Fibroblast of lung (primary cell): ENCODE results near the gene SLC25A30. TPM values are rescaled to one million over a fixed set of nuclear protein-coding genes. Genes with fewer than 3 reads are reported as not detected.
"Not testable (repeated sequence)": the region's sequence is repeated elsewhere in the genome, so short reads cannot be mapped to it uniquely, and the experiment has no call there.

Experiments
- DNase-seq, 2 donors: peaks; one replicate each; pipeline versions ENCODE4 v3.0.0 to v3.0.0-alpha.2; 2010; ENCODE audit warnings: low read depth in 2 of 2
- H2AFZ ChIP-seq: 2 replicates; pipeline ENCODE4 v1.5.1; 2012; ENCODE audit warnings: low read length, control low read depth, inconsistent platforms
- H3K27ac ChIP-seq: 2 replicates; pipeline ENCODE4 v1.5.1; 2011; ENCODE audit warnings: low read length, control low read depth; ENCODE audit not compliant: insufficient read depth
- H3K27me3 ChIP-seq: 2 replicates; pipeline ENCODE4 v1.5.1; 2011; ENCODE audit warnings: mild to moderate bottlenecking, low read length; ENCODE audit not compliant: control insufficient read depth, insufficient read depth
- H3K36me3 ChIP-seq: 2 replicates; pipeline ENCODE4 v1.5.1; 2011; ENCODE audit warnings: low read length; ENCODE audit not compliant: control insufficient read depth, insufficient read depth
- H3K4me1 ChIP-seq: 2 replicates; pipeline ENCODE4 v1.5.1; 2011; ENCODE audit warnings: low read length; ENCODE audit not compliant: control insufficient read depth, insufficient read depth; ENCODE audit errors: extremely low read depth
- H3K4me2 ChIP-seq: 2 replicates; pipeline ENCODE4 v1.5.1; 2011; ENCODE audit warnings: low read length, control low read depth; ENCODE audit not compliant: insufficient read depth; ENCODE audit errors: extremely low read depth
- H3K4me3 ChIP-seq, 4 experiments: fragments of 200-600 bp in 1 of 4; sonication (generic) in 1 of 4; replicated peaks in 1 of 4; 2 replicates each; pipeline ENCODE4 v1.5.1; 2011 to 2016; ENCODE audit warnings: low read length in 4 of 4, low read depth in 3 of 4, mild to moderate bottlenecking in 3 of 4, control low read depth in 2 of 4, inconsistent platforms in 1 of 4, mixed read lengths in 1 of 4; ENCODE audit not compliant: insufficient read depth in 1 of 4; ENCODE audit errors: control extremely low read depth in 1 of 4
- H3K79me2 ChIP-seq: 2 replicates; pipeline ENCODE4 v1.5.1; 2012; ENCODE audit warnings: mild to moderate bottlenecking, low read length, inconsistent platforms; ENCODE audit not compliant: control insufficient read depth, insufficient read depth
- H3K9ac ChIP-seq: 2 replicates; pipeline ENCODE4 v1.5.1; 2011; ENCODE audit warnings: mild to moderate bottlenecking, low read length, control low read depth; ENCODE audit not compliant: insufficient read depth
- H3K9me3 ChIP-seq: 2 replicates; pipeline ENCODE4 v1.5.1; 2012; ENCODE audit warnings: low read depth, low read length; ENCODE audit not compliant: control insufficient read depth, insufficient read depth
- H4K20me1 ChIP-seq: 2 replicates; pipeline ENCODE4 v1.5.1; 2011; ENCODE audit warnings: low read length; ENCODE audit not compliant: control insufficient read depth, insufficient read depth; ENCODE audit errors: extremely low read depth
- CTCF ChIP-seq, 2 donors: IDR thresholded peaks in 1 of 2; conservative IDR thresholded peaks in 1 of 2; 1 replicate in 1 of 2; 2 replicates in 1 of 2; pipeline ENCODE4 v1.5.1; 2011 to 2012; ENCODE audit warnings: low read length in 2 of 2, control low read depth in 1 of 2, inconsistent platforms in 1 of 2, low read depth in 1 of 2, mild to moderate bottlenecking in 1 of 2
- EZH2 ChIP-seq: IDR thresholded peaks from 2 replicates; pipeline ENCODE4 v1.5.1; 2012; ENCODE audit warnings: low read length, control low read depth, mild to moderate bottlenecking; ENCODE audit errors: missing control alignments
- polyA plus RNA-seq, 2 donors: library from polyadenylated mRNA; depleted of rRNA in 1 of 2; stranded (reverse) in 1 of 2; unstranded in 1 of 2; fragments of >200 nt; gene quantifications; 2 replicates each; pipeline ENCODE4 v1.2.1, GENCODE V29; 2011 to 2012; ENCODE audit warnings: missing spikeins in 1 of 2
- total RNA-seq: library from RNA; depleted of rRNA; stranded (reverse); fragments of >200 nt; gene quantifications from 2 replicates; pipeline ENCODE4 v1.2.1, GENCODE V29; 2014

The SLC25A30 gene
- total and polyA plus RNA-seq, 2 donors (not counting 1 experiment from before 2014, with no cell fraction given), result 14.5 to 27.6 TPM

DNA sequence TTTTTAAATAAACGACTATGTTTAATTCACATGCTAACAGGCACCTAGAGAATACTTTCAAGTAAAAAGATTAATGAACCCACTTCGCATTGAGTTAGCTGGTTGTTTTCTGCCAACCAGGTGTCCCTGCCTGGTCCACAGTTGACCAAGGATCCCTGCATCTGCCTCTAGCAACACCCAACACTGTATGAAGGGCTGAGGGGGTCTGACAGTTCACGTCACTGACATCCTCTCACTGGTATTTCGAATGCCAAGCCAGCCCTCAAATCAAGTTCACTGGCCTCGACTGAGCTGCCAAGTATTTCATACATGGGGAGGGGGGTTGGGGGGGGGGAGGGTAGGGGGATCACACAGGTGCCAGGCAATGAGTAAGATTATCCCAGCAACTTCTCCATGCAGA is 25.4 kb downstream of the SLC25A30 start:
- Histone ChIP-seq H3K4me2 (no peak overlapping the region), H3K36me3 (peaks cover 2% of the 10 kb centered on the region), H3K27me3 (no peaks in the 10 kb centered on the region), H3K79me2 (no peaks in the 10 kb centered on the region), H3K9ac (no peak overlapping the region), H3K4me3 (no peak overlapping the region), H3K4me1 (no peaks in the 10 kb centered on the region), H2AFZ (no peak overlapping the region), H3K27ac (no peak overlapping the region), H3K9me3 (no peaks in the 10 kb centered on the region), H4K20me1 (no peaks in the 10 kb centered on the region)
- DNase-seq, result no peak
- TF ChIP-seq CTCF (conservative IDR thresholded peaks at IDR 0.05 in 1 of 2, IDR thresholded peaks at IDR 0.05 in 1 of 2; ENCODE audit: low read depth in 1 of 2, low read length in 2 of 2) (no peak), EZH2 (no peak)

- H3K4me3 ChIP-seq, result no peak overlapping the region
- H3K9me3 ChIP-seq, result no peaks in the 10 kb centered on the region
- H3K27ac ChIP-seq, result no peak overlapping the region
- no peaks in the 10 kb centered on the region for H3K27me3 ChIP-seq
- no peak overlapping the region for H3K4me2 ChIP-seq
- H3K9ac ChIP-seq, result no peak overlapping the region
- DNase-seq, result no peak
- no peaks in the 10 kb centered on the region for H3K79me2 ChIP-seq
- no peaks in the 10 kb centered on the region for H4K20me1 ChIP-seq
- TF ChIP-seq CTCF (conservative IDR thresholded peaks at IDR 0.05 in 1 of 2, IDR thresholded peaks at IDR 0.05 in 1 of 2; ENCODE audit: low read depth in 1 of 2, low read length in 2 of 2) (no peak), EZH2 (no peak)
- H3K36me3 ChIP-seq, result no peaks in the 10 kb centered on the region
- no peaks in the 10 kb centered on the region for H3K4me1 ChIP-seq
- H2AFZ ChIP-seq, result no peak overlapping the region
Observed at GRCh38 chr13:45391926-45392325, 26.2 kb downstream of the SLC25A30 start.

- H2AFZ ChIP-seq, H3K9ac ChIP-seq, H3K4me2 ChIP-seq, H3K4me1 ChIP-seq, H3K36me3 ChIP-seq, H4K20me1 ChIP-seq, H3K27me3 ChIP-seq, H3K27ac ChIP-seq, H3K4me3 ChIP-seq, H3K9me3 ChIP-seq, H3K79me2 ChIP-seq, DNase-seq: not testable (repeated sequence)
Observed at GRCh38 chr13:45391128-45391527, 27.0 kb downstream of the SLC25A30 start.

DNA sequence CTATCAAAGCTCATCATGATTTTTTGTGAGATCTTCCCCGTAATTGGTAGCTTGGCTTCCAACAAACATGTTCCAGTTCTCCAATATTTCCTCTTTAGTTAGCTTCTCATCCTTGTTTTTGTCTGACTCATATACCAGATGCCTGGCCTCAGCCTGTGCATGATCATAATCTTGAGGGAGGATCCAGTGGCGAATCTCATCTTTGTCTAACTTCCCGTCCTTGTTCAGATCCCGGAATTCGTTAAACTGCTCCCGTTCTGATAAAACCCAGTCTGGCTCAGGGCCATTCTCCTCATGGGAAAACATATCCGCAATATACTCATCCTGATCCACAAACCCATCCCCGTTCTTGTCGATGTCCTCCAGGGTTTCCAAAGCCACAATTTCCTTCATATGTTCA is 27.8 kb downstream of the SLC25A30 start:
- not testable (repeated sequence) for H3K36me3 ChIP-seq, H3K4me1 ChIP-seq, H3K4me3 ChIP-seq, H3K27me3 ChIP-seq, H3K79me2 ChIP-seq, H3K9me3 ChIP-seq, H3K27ac ChIP-seq, H3K4me2 ChIP-seq, H3K9ac ChIP-seq, DNase-seq, H2AFZ ChIP-seq, H4K20me1 ChIP-seq
